ENCODE data around the gene ANO7. TPM values are rescaled to one million over a fixed set of nuclear protein-coding genes. Genes with fewer than 3 reads are reported as not detected.

The ANO7 gene
- total RNA-seq, 2 donors from 2014 or later, result 140 to 187 TPM

DNA sequence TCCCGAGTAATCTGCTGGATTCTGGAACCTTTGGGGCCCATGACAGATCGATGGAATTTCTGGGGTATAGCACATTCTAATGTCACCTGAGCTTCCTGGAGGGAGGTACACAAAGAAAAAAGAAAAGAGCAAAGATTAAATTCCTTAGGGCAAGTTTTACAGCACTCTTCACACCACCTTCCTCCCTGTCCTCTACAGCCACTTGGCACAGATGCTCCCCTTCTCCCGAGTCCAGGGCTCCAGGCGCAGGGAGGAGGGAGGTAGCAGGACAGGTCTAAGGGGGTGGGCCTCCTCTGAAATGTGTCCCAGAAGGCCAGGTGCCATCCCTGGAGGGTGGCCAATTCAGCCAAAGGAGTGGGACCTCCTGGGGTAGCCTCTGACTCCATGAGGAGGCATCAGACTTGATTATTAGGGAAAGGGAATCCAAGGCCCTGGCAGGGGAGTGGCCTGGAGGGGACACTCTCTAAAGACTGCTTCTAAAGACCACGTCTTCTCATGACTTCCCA lies 50.3 kb downstream of the ANO7 start:
- Histone ChIP-seq H3K9me3 (no peaks in the 10 kb centered on the region), H3K4me3 (no peak overlapping the region), H3K4me1 (replicated peaks) (no peaks in the 10 kb centered on the region), H3K27ac (no peak overlapping the region), H3K27me3 (replicated peaks; ENCODE audit: insufficient read depth) (no peaks in the 10 kb centered on the region), H3K36me3 (peaks cover 71 to 72% of the 10 kb centered on the region in 2 donors)
- no peak for TF ChIP-seq CTCF (IDR thresholded peaks at IDR 0.05)
- no peak for TF ChIP-seq POLR2A (IDR thresholded peaks at IDR 0.05)
- 74% methylated on average over 5 of the region's 5 CpGs for WGBS
- intact Hi-C loops (cut with DNase I), result no loop called here
- no peak for DNase-seq (ENCODE audit: low spot score)

- TF ChIP-seq CTCF (IDR thresholded peaks at IDR 0.05) (no peak), POLR2A (IDR thresholded peaks at IDR 0.05) (no peak), POLR2AphosphoS5 (IDR thresholded peaks at IDR 0.05) (no peak)
- no peaks in the 10 kb centered on the region for H3K27me3 ChIP-seq (replicated peaks; ENCODE audit: insufficient read depth)
- no peaks in the 10 kb centered on the region for H3K4me1 ChIP-seq (replicated peaks)
- intact Hi-C loops (cut with DNase I), result no loop called here
- H3K9me3 ChIP-seq, result no peaks in the 10 kb centered on the region
- DNase-seq (ENCODE audit: low spot score), result no peak
- 94% methylated on average over 28 of the region's 28 CpGs for WGBS
- no peak overlapping the region for H3K27ac ChIP-seq
- H3K36me3 ChIP-seq, result peaks cover 62% of the 10 kb centered on the region in 2 donors
- no peak overlapping the region for H3K4me3 ChIP-seq
Measured at GRCh38 chr2:241239552-241240202, 51.2 kb downstream of the ANO7 start.

DNA sequence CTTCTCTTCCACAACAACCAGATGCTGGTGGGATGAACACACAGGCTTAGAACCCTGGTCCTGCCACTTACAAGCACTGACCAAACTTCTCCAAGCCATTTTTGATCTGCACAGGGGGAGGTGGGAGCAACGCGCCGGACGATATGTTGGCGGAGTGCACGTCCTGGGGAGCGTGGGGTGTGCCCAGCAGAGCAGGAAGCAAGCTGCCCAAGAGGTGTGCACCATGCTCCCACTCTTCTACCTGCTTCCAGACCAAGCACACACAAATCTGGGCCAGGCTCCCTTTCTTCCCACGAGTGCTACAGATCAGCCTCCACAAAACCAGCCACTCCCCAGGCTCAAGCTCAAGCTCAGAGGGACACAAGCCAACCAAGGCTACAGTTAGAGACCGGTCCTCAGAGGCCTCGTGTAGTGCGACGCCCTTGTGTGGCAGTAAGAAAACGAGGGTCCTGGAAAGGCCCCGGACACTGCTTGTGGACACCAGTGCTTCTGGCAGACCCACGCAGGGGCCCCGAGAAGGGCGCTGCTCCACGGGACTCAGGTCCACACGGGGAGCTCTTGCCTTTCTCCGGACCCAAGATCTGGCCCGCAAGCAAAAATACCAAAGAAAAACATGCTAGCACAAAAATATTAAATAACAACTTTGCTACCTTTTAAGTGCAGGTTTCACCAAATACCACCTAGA lies 52.0 kb downstream of the ANO7 start:
- Histone ChIP-seq H3K27me3 (replicated peaks; ENCODE audit: insufficient read depth) (no peaks in the 10 kb centered on the region), H3K27ac (no peak overlapping the region), H3K36me3 (peaks cover 56 to 57% of the 10 kb centered on the region in 2 donors), H3K9me3 (no peaks in the 10 kb centered on the region), H3K4me1 (replicated peaks) (no peaks in the 10 kb centered on the region), H3K4me3 (no peak overlapping the region)
- intact Hi-C loops (cut with DNase I), result no loop called here
- DNase-seq (ENCODE audit: low spot score), result no peak
- WGBS, result 92% methylated on average over 21 of the region's 21 CpGs
- TF ChIP-seq POLR2AphosphoS5 (IDR thresholded peaks at IDR 0.05) (no peak), CTCF (IDR thresholded peaks at IDR 0.05) (no peak), POLR2A (IDR thresholded peaks at IDR 0.05) (no peak)

DNA sequence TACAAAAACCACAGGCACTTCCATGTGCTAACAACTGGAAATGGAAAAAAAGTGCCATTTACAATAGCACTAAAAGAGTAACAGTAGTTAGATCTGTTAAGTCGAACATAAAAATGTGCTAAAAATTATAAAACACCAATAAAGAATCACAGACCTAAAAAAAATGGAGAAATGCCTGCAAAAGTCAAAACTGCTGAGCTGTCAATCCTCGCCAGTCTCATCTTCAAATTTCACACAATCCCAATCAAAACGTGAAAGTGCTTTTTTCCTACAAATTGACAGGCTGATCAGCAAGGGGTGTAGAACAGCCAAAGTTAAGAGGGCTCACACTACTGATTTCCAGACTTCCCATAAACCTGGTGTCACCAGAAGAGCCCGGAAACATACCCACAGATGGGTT lies 53.2 kb downstream of the ANO7 start:
- no peak for DNase-seq (ENCODE audit: low spot score)
- no peaks in the 10 kb centered on the region for H3K9me3 ChIP-seq
- 88% methylated on average over 4 of the region's 4 CpGs for WGBS
- intact Hi-C loops (cut with DNase I), result no loop called here
- peaks cover 51 to 55% of the 10 kb centered on the region in 2 donors for H3K36me3 ChIP-seq
- no peaks in the 10 kb centered on the region for H3K27me3 ChIP-seq (replicated peaks; ENCODE audit: insufficient read depth)
- no peaks in the 10 kb centered on the region for H3K4me1 ChIP-seq (replicated peaks)
- H3K4me3 ChIP-seq, result no peak overlapping the region
- TF ChIP-seq CTCF (IDR thresholded peaks at IDR 0.05), result no peak
- no peak for TF ChIP-seq POLR2AphosphoS5 (IDR thresholded peaks at IDR 0.05)
- no peak for TF ChIP-seq POLR2A (IDR thresholded peaks at IDR 0.05)
- H3K27ac ChIP-seq, result no peak overlapping the region

DNA sequence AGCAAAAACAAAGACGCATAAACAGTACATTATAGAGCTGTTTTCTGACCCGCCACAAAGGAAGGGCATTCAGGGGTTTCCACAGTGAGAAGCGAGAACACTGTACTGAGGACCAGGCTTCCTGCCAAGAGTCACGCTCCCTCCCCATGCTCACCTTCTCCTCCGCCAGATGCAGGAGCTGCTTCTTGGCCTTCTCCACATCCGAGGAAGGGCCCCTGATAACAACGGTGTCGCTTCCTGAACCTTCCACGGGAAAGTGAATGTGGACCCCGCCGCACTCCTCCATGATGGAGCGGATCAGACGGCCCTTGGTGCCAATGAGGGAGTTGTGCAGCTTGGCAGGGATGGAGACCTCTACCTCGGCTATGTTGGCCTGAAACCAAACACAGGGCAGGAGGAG lies 53.8 kb downstream of the ANO7 start:
- 81% methylated on average over 14 of the region's 14 CpGs for WGBS
- H3K36me3 ChIP-seq, result peaks cover 56% of the 10 kb centered on the region in 2 donors

More for the DNA sequence above, 53.8 kb downstream of the ANO7 start:
- no peak for DNase-seq (ENCODE audit: low spot score)
- intact Hi-C loops (cut with DNase I), result no loop called here
- no peak for TF ChIP-seq CTCF (IDR thresholded peaks at IDR 0.05)
- no peak for TF ChIP-seq POLR2AphosphoS5 (IDR thresholded peaks at IDR 0.05)
- no peak for TF ChIP-seq POLR2A (IDR thresholded peaks at IDR 0.05)
- no peaks in the 10 kb centered on the region for H3K4me1 ChIP-seq (replicated peaks)
- H3K27ac ChIP-seq, result no peak overlapping the region
- H3K9me3 ChIP-seq, result no peaks in the 10 kb centered on the region
- no peak overlapping the region for H3K4me3 ChIP-seq
- no peaks in the 10 kb centered on the region for H3K27me3 ChIP-seq (replicated peaks; ENCODE audit: insufficient read depth)

Measured in prostate gland (tissue), 2 donors.